Adipocyte (in vitro differentiated cells): ENCODE results near the gene MPG.

Source experiments
- DNase-seq: peaks from one replicate; pipeline ENCODE4 v3.0.0-alpha.2; 2015; ENCODE audit warnings: low read depth
- H3K27me3 ChIP-seq: replicated peaks from 2 replicates; pipeline ENCODE4 v1.7.0; 2013; ENCODE audit warnings: mild to moderate bottlenecking, low read length, moderate library complexity; ENCODE audit not compliant: control insufficient read depth, insufficient read depth
- H3K36me3 ChIP-seq: 2 replicates; pipeline ENCODE4 v1.7.0; 2013; ENCODE audit warnings: low read length, mild to moderate bottlenecking, moderate library complexity; ENCODE audit not compliant: control insufficient read depth, insufficient read depth, severe bottlenecking
- H3K4me1 ChIP-seq: 2 replicates; pipeline ENCODE4 v1.7.0; 2013; ENCODE audit warnings: mild to moderate bottlenecking, low read length, moderate library complexity; ENCODE audit not compliant: control insufficient read depth, insufficient read depth
- H3K4me3 ChIP-seq: 2 replicates; pipeline ENCODE4 v1.7.0; 2013; ENCODE audit warnings: mild to moderate bottlenecking, low read length, moderate library complexity
- H3K9ac ChIP-seq: 2 replicates; pipeline ENCODE4 v1.7.0; 2013; ENCODE audit warnings: mild to moderate bottlenecking, low read length, moderate library complexity
- H3K9me3 ChIP-seq: 2 replicates; pipeline ENCODE4 v1.7.0; 2013; ENCODE audit warnings: mild to moderate bottlenecking, low read length, moderate library complexity; ENCODE audit not compliant: control insufficient read depth

MPG gene

GRCh38 chr16:78444-79150 is 572 bp downstream of the MPG start:
- H3K9ac ChIP-seq = peak overlapping the region; percentile 98
- H3K36me3 ChIP-seq = peaks cover 21% of the 10 kb centered on the region
- DNase-seq = peak; percentile 79
- H3K4me3 ChIP-seq = peak overlapping the region; percentile 95
- no peaks in the 10 kb centered on the region for H3K9me3 ChIP-seq
- no peaks in the 10 kb centered on the region for H3K27me3 ChIP-seq
- peaks cover 42% of the 10 kb centered on the region for H3K4me1 ChIP-seq

GRCh38 chr16:79151-80054 is 1.4 kb downstream of the MPG start:
- H3K4me3 ChIP-seq = peak overlapping the region; percentile 95
- H3K9me3 ChIP-seq = no peaks in the 10 kb centered on the region
- DNase-seq = no peak

GRCh38 chr16:83060-83603 is 5.1 kb downstream of the MPG start:
- H3K4me1 ChIP-seq = peaks cover 37% of the 10 kb centered on the region
- H3K9me3 ChIP-seq = no peaks in the 10 kb centered on the region
- H3K36me3 ChIP-seq = peaks cover 52% of the 10 kb centered on the region
- DNase-seq = no peak
- no peaks in the 10 kb centered on the region for H3K27me3 ChIP-seq
- no peak overlapping the region for H3K9ac ChIP-seq
- H3K4me3 ChIP-seq = no peak overlapping the region

More at GRCh38 chr16:79151-80054, 1.4 kb downstream of the MPG start:
- H3K36me3 ChIP-seq = peaks cover 25% of the 10 kb centered on the region
- peak overlapping the region; percentile 98 for H3K9ac ChIP-seq
- H3K27me3 ChIP-seq = no peaks in the 10 kb centered on the region
- peaks cover 50% of the 10 kb centered on the region for H3K4me1 ChIP-seq

DNA sequence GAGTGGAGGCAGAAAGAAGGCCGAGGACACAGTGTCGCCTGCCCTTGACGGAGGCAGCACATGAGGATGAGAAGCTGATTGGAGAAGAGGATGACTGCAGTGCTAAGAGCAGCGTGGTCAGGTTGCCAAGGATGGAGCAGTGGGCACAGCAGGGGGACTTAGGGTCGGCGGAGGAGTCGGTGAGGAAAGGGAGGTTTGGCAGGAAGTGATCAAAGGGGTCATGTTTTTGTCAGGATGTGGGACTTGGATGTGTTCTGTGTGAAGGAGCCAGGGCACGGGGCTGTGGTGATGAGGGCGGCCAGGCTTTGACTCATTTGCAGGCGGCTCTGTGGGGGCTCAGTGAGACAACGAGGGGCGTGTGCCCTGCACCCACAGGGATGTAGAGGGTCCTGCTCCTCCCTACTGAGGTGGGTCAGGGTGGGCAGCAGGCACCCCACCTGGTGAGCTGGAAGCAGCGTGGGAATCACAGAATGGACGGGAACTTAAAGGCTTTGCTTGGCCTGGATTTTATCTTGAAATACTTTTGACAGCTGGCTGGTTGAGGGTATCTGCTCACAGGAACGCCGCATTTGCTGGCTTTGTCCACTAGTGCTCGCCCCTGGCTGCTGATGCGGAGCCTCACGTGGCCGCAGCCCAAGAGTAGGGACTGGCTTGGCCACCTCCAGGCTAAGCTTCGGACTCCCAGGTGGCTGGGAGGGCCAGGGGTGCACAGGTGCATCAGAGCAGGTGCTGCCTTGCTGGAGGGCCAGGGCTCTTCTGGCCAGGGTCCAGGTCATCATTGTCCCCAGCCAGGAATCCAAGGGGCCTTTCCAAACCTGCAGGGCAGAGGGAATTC is 6.0 kb downstream of the MPG start:
- Histone ChIP-seq H3K4me3 (no peak overlapping the region), H3K36me3 (peaks cover 60% of the 10 kb centered on the region), H3K9ac (peak overlapping the region; percentile 52), H3K9me3 (no peaks in the 10 kb centered on the region), H3K4me1 (peaks cover 31% of the 10 kb centered on the region), H3K27me3 (no peaks in the 10 kb centered on the region)
- DNase-seq = no peak

- H3K4me3 ChIP-seq = no peak overlapping the region
- no peaks in the 10 kb centered on the region for H3K9me3 ChIP-seq
- DNase-seq = peak; percentile 87
- H3K4me1 ChIP-seq = peaks cover 25% of the 10 kb centered on the region
- no peaks in the 10 kb centered on the region for H3K27me3 ChIP-seq
- peak overlapping the region; percentile 52 for H3K9ac ChIP-seq
- H3K36me3 ChIP-seq = peaks cover 62% of the 10 kb centered on the region
Observed at GRCh38 chr16:84718-85406, 6.8 kb downstream of the MPG start.

DNA sequence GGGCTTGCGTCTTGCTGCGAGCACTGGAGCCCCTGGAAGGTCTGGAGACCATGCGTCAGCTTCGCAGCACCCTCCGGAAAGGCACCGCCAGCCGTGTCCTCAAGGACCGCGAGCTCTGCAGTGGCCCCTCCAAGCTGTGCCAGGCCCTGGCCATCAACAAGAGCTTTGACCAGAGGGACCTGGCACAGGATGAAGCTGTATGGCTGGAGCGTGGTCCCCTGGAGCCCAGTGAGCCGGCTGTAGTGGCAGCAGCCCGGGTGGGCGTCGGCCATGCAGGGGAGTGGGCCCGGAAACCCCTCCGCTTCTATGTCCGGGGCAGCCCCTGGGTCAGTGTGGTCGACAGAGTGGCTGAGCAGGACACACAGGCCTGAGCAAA is 7.4 kb downstream of the MPG start:
- Histone ChIP-seq H3K9ac (peak overlapping the region; percentile 52), H3K4me3 (no peak overlapping the region), H3K36me3 (peaks cover 62% of the 10 kb centered on the region), H3K9me3 (no peaks in the 10 kb centered on the region), H3K4me1 (peaks cover 25% of the 10 kb centered on the region), H3K27me3 (no peaks in the 10 kb centered on the region)
- DNase-seq = no peak

- peaks cover 22% of the 10 kb centered on the region for H3K4me1 ChIP-seq
- no peak overlapping the region for H3K4me3 ChIP-seq
- H3K36me3 ChIP-seq = peaks cover 61% of the 10 kb centered on the region
- no peaks in the 10 kb centered on the region for H3K9me3 ChIP-seq
- DNase-seq = no peak
- peak overlapping the region; percentile 52 for H3K9ac ChIP-seq
- H3K27me3 ChIP-seq = no peaks in the 10 kb centered on the region
Observed at GRCh38 chr16:85865-86264, 7.8 kb downstream of the MPG start.

DNA sequence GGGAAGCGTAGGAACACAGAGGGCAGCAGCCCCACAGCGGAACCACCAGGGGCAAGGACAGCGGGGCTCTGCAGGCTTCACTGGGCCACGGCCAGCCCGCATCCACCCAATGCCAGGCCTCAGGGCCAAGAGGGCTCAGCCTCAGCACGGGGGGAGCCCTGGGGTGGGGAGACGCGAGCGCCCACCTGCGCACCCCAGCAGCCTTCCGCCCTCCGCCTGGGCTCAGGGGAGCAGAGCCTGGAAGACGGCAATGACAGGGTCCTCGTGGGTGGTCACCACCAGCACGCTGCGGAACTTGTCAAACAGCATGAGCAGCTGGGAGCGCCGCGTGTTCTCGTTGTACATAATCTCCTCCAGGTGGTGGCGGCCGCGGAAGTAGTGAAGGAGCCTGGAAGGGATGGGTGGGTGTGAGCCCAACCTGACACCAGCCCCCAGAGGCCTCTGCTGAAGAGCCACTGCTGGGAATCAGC is 8.5 kb downstream of the MPG start:
- no peak overlapping the region for H3K4me3 ChIP-seq
- no peak for DNase-seq
- peaks cover 58% of the 10 kb centered on the region for H3K36me3 ChIP-seq

GRCh38 chr16:88613-89012 is 10.6 kb downstream of the MPG start:
- Histone ChIP-seq H3K4me3 (no peak overlapping the region), H3K4me1 (peaks cover 19% of the 10 kb centered on the region), H3K36me3 (peaks cover 54% of the 10 kb centered on the region), H3K9me3 (no peaks in the 10 kb centered on the region), H3K9ac (no peak overlapping the region), H3K27me3 (no peaks in the 10 kb centered on the region)
- DNase-seq = no peak

More for the DNA sequence above, 8.5 kb downstream of the MPG start:
- Histone ChIP-seq H3K9ac (no peak overlapping the region), H3K27me3 (no peaks in the 10 kb centered on the region), H3K4me1 (peaks cover 20% of the 10 kb centered on the region), H3K9me3 (no peaks in the 10 kb centered on the region)
